Lung (tissue), 12 donors: ENCODE measurements around the gene DENND1A. TPM values are rescaled to one million over a fixed set of nuclear protein-coding genes. Genes with fewer than 3 reads are reported as not detected.

ENCODE experiments used
- ATAC-seq: fragments of 200-7000 bp; cut with Tn5 transposase; one replicate; pipeline ENCODE4 v1.9.1; 2020; ENCODE audit warnings: moderate number of reproducible peaks; ENCODE audit not compliant: insufficient read depth, low FRiP score
- DNase-seq, 3 donors: peaks; one replicate each; pipeline ENCODE4 v3.0.0-alpha.2; 2013 to 2017
- H3K27ac ChIP-seq, 2 donors: one replicate each; pipeline ENCODE4 v1.5.1; 2013; ENCODE audit warnings: mild to moderate bottlenecking in 2 of 2, moderate library complexity in 2 of 2, control low read depth in 1 of 2, inconsistent platforms in 1 of 2, low read depth in 1 of 2, low read length in 1 of 2
- H3K27me3 ChIP-seq, 3 donors: one replicate each; pipeline ENCODE4 v1.5.1; 2013; ENCODE audit warnings: low read length in 2 of 3; ENCODE audit not compliant: control insufficient read depth in 3 of 3, insufficient read depth in 3 of 3
- H3K36me3 ChIP-seq, 4 donors: one replicate each; pipeline ENCODE4 v1.5.1; 2013; ENCODE audit warnings: low read length in 4 of 4, mild to moderate bottlenecking in 1 of 4, moderate library complexity in 1 of 4; ENCODE audit not compliant: control insufficient read depth in 4 of 4, insufficient read depth in 4 of 4
- H3K4me1 ChIP-seq, 5 donors: one replicate each; pipeline ENCODE4 v1.5.1; 2013; ENCODE audit warnings: low read length in 5 of 5, mild to moderate bottlenecking in 2 of 5, moderate library complexity in 1 of 5; ENCODE audit not compliant: control insufficient read depth in 5 of 5, insufficient read depth in 5 of 5
- H3K4me3 ChIP-seq: one replicate; pipeline ENCODE4 v1.5.1; 2013; ENCODE audit warnings: mild to moderate bottlenecking, control low read depth, moderate library complexity
- H3K9ac ChIP-seq, 2 donors: one replicate each; pipeline ENCODE4 v1.5.1; 2013; ENCODE audit warnings: low read length in 2 of 2, control low read depth in 1 of 2; ENCODE audit not compliant: insufficient read depth in 1 of 2
- H3K9me3 ChIP-seq, 4 donors: one replicate each; pipeline ENCODE4 v1.5.1; 2013; ENCODE audit warnings: low read length in 3 of 4, mild to moderate bottlenecking in 1 of 4, moderate library complexity in 1 of 4; ENCODE audit not compliant: control insufficient read depth in 4 of 4, insufficient read depth in 3 of 4
- WGBS, 2 donors: extraction: QIAGEN DNeasy Blood & Tissue Kit; methylation state at CpG; one replicate each; pipeline ENCODE4 v1.1.7; 2013; 5-methylcytosine and 5-hydroxymethylcytosine counted together
- polyA plus RNA-seq, 2 donors: library from polyadenylated mRNA; stranded (reverse); fragments of 200-250 nt; gene quantifications; one replicate each; pipeline ENCODE4 v1.2.1, GENCODE V29; 2013
- total RNA-seq, 2 donors: library from RNA; depleted of rRNA in 1 of 2; stranded (reverse); fragments of >200 nt in 1 of 2; gene quantifications; one replicate each; pipeline ENCODE4 v1.2.1, GENCODE V29; 2014 to 2021
- TF ChIP-seq, protein P1 (sequence below): IDR thresholded peaks from 2 replicates; pipeline ENCODE4 v1.5.1; 2012; ENCODE audit warnings: mild to moderate bottlenecking; ENCODE audit errors: control extremely low read depth, extremely low read depth
- donor health status: control.
- donor health status: control.
- donor health status: Bipolar disorder and iron deficiency.
- donor health status: healthy.
- donor health status: DM: yes; HTN: yes; CAD: no.

Gene DENND1A
- total and polyA plus RNA-seq, 4 donors = 5.7 to 29.8 (median 14.5) TPM

DNA sequence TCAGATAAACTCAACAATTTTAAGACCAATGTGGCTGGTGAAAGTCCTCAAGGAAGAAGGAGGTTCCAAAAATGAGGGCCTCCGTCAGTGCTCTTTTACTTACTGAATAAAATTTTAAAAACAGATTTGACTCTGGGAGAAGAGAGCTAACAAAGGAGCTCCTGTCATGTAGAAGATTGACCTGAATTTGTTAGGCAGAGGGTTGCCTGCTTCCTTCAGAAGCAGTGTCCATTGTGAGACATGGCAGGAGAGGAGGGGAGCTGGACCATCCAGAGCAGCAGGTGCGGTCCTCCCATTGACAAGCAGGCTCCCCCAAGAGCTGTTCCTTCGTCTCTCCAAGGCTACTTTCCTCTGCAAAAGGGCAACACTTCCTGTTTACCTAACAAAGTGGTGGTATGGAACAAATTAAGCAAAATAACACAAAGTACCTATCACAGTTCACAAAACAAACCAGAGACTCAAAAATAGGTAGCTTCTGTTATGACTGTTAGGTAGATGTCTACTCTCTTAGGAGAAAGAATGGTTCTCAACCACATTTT is 238.1 kb downstream of the DENND1A start:
- Histone ChIP-seq H3K9ac (no peak overlapping the region), H3K36me3 (no peaks in the 10 kb centered on the region), H3K9me3 (no peaks in the 10 kb centered on the region), H3K4me1 (peaks cover 0 to 11% (median 3%) of the 10 kb centered on the region in 5 donors), H3K4me3 (no peak overlapping the region), H3K27ac (no peak overlapping the region), H3K27me3 (peaks cover 0 to 7% (median 0%) of the 10 kb centered on the region in 3 donors)
- 86 to 87% methylated on average over 3 of the region's 3 CpGs for WGBS, 2 donors
- ATAC-seq (no peak), DNase-seq (no peak)
- TF ChIP-seq, protein P1, sequence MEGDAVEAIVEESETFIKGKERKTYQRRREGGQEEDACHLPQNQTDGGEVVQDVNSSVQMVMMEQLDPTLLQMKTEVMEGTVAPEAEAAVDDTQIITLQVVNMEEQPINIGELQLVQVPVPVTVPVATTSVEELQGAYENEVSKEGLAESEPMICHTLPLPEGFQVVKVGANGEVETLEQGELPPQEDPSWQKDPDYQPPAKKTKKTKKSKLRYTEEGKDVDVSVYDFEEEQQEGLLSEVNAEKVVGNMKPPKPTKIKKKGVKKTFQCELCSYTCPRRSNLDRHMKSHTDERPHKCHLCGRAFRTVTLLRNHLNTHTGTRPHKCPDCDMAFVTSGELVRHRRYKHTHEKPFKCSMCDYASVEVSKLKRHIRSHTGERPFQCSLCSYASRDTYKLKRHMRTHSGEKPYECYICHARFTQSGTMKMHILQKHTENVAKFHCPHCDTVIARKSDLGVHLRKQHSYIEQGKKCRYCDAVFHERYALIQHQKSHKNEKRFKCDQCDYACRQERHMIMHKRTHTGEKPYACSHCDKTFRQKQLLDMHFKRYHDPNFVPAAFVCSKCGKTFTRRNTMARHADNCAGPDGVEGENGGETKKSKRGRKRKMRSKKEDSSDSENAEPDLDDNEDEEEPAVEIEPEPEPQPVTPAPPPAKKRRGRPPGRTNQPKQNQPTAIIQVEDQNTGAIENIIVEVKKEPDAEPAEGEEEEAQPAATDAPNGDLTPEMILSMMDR = no peak

DNA sequence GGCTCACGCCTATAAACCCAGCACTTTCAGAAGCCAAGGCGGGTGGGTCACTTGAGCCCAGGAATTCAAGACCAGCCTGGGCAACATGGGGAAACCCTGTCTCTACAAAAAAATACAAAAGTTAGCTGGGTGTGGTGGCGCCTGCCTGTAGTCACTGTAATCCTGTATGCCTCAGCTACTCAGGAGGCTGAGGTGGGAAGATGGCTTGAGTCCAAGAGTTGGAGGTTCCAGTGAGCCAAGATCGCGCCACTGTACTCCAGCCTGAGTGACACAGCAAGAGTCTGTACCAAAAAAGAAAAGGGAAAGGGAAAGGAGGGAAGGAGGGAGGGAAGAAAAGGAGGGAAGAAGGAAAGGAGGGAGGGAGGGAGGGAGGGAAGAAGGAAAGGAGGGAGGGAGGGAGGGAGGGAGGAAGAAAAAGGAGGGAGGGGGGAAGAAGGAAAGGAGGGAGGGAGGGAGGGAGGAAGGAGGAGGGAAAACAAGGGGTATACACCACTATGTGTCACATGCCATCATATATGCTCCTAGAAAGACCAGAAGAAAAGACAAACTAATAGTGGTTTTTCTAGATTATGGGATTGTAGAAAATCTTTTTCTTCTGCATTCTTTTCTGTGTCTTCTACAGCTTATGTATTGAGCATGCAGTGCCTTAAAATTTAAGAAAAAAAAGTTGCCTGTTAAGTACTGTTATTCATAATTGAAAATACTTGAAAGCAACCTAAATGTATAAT is 240.1 kb downstream of the DENND1A start:
- DNase-seq = peak in 1 of 3 donors; percentile 11

DNA sequence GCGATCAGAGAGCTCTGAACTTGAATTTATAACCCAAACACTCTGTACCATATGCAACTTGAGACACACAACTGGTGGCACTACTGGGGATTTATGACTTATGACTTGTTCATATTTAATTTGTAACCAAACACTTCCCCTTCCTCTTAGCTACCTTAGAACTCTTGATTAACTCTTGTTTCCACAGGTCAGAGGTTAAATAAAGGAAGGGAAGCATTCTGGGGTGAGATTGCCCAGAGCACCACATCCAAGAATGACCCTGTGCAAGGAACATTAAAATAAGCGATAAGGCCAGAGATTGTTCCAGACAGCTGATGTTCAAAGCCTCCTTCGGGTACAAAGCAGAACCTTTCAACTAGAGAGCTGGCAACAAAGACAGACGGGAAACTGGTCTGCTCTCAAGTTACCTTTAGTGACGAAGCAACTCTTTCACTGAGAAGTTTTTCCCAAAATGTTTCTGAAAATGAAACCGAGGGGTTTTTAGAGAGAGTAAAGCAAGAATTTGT is 242.6 kb downstream of the DENND1A start:
- peak overlapping the region in 1 of 2 donors; percentile 8 for H3K9ac ChIP-seq
- no peaks in the 10 kb centered on the region for H3K36me3 ChIP-seq
- H3K27me3 ChIP-seq = peaks cover 0 to 32% (median 7%) of the 10 kb centered on the region in 3 donors
- ATAC-seq (no peak), DNase-seq (peak in 2 of 3 donors; percentile 20 to 47)
- TF ChIP-seq, protein P1 = no peak
- WGBS, 2 donors = 22 to 48% methylated on average over 6 of the region's 6 CpGs
- H3K4me3 ChIP-seq = no peak overlapping the region
- no peaks in the 10 kb centered on the region for H3K9me3 ChIP-seq
- no peak overlapping the region for H3K27ac ChIP-seq
- peaks cover 0 to 18% (median 8%) of the 10 kb centered on the region in 5 donors for H3K4me1 ChIP-seq

More for the DNA sequence above, 240.1 kb downstream of the DENND1A start:
- H3K4me3 ChIP-seq = no peak overlapping the region
- no peak for ATAC-seq
- H3K4me1 ChIP-seq = peaks cover 0 to 18% (median 8%) of the 10 kb centered on the region in 5 donors
- WGBS, 2 donors = 83 to 92% methylated on average over 5 of the region's 5 CpGs
- no peak overlapping the region for H3K9ac ChIP-seq
- H3K27me3 ChIP-seq = peaks cover 0 to 10% (median 0%) of the 10 kb centered on the region in 3 donors
- H3K27ac ChIP-seq = no peak overlapping the region
- H3K9me3 ChIP-seq = no peaks in the 10 kb centered on the region
- no peaks in the 10 kb centered on the region for H3K36me3 ChIP-seq
- TF ChIP-seq, protein P1 = no peak
